Fibroblast of lung (primary cell): Measurements from ENCODE around the gene HGS. TPM values are rescaled to one million over a fixed set of nuclear protein-coding genes. Genes with fewer than 3 reads are reported as not detected.

ENCODE experiments used
- DNase-seq, 2 donors: peaks; one replicate each; pipeline versions ENCODE4 v3.0.0 to v3.0.0-alpha.2; 2010; ENCODE audit warnings: low read depth in 2 of 2
- H2AFZ ChIP-seq: 2 replicates; pipeline ENCODE4 v1.5.1; 2012; ENCODE audit warnings: low read length, control low read depth, inconsistent platforms
- H3K27ac ChIP-seq: 2 replicates; pipeline ENCODE4 v1.5.1; 2011; ENCODE audit warnings: low read length, control low read depth; ENCODE audit not compliant: insufficient read depth
- H3K27me3 ChIP-seq: 2 replicates; pipeline ENCODE4 v1.5.1; 2011; ENCODE audit warnings: mild to moderate bottlenecking, low read length; ENCODE audit not compliant: control insufficient read depth, insufficient read depth
- H3K36me3 ChIP-seq: 2 replicates; pipeline ENCODE4 v1.5.1; 2011; ENCODE audit warnings: low read length; ENCODE audit not compliant: control insufficient read depth, insufficient read depth
- H3K4me1 ChIP-seq: 2 replicates; pipeline ENCODE4 v1.5.1; 2011; ENCODE audit warnings: low read length; ENCODE audit not compliant: control insufficient read depth, insufficient read depth; ENCODE audit errors: extremely low read depth
- H3K4me2 ChIP-seq: 2 replicates; pipeline ENCODE4 v1.5.1; 2011; ENCODE audit warnings: low read length, control low read depth; ENCODE audit not compliant: insufficient read depth; ENCODE audit errors: extremely low read depth
- H3K4me3 ChIP-seq, 4 experiments: fragments of 200-600 bp in 1 of 4; sonication (generic) in 1 of 4; replicated peaks in 1 of 4; 2 replicates each; pipeline ENCODE4 v1.5.1; 2011 to 2016; ENCODE audit warnings: low read length in 4 of 4, low read depth in 3 of 4, mild to moderate bottlenecking in 3 of 4, control low read depth in 2 of 4, inconsistent platforms in 1 of 4, mixed read lengths in 1 of 4; ENCODE audit not compliant: insufficient read depth in 1 of 4; ENCODE audit errors: control extremely low read depth in 1 of 4
- H3K79me2 ChIP-seq: 2 replicates; pipeline ENCODE4 v1.5.1; 2012; ENCODE audit warnings: mild to moderate bottlenecking, low read length, inconsistent platforms; ENCODE audit not compliant: control insufficient read depth, insufficient read depth
- H3K9ac ChIP-seq: 2 replicates; pipeline ENCODE4 v1.5.1; 2011; ENCODE audit warnings: mild to moderate bottlenecking, low read length, control low read depth; ENCODE audit not compliant: insufficient read depth
- H3K9me3 ChIP-seq: 2 replicates; pipeline ENCODE4 v1.5.1; 2012; ENCODE audit warnings: low read depth, low read length; ENCODE audit not compliant: control insufficient read depth, insufficient read depth
- H4K20me1 ChIP-seq: 2 replicates; pipeline ENCODE4 v1.5.1; 2011; ENCODE audit warnings: low read length; ENCODE audit not compliant: control insufficient read depth, insufficient read depth; ENCODE audit errors: extremely low read depth
- EZH2 ChIP-seq: IDR thresholded peaks from 2 replicates; pipeline ENCODE4 v1.5.1; 2012; ENCODE audit warnings: low read length, control low read depth, mild to moderate bottlenecking; ENCODE audit errors: missing control alignments
- polyA plus RNA-seq, 2 donors: library from polyadenylated mRNA; depleted of rRNA in 1 of 2; stranded (reverse) in 1 of 2; unstranded in 1 of 2; fragments of >200 nt; gene quantifications; 2 replicates each; pipeline ENCODE4 v1.2.1, GENCODE V29; 2011 to 2012; ENCODE audit warnings: missing spikeins in 1 of 2
- total RNA-seq: library from RNA; depleted of rRNA; stranded (reverse); fragments of >200 nt; gene quantifications from 2 replicates; pipeline ENCODE4 v1.2.1, GENCODE V29; 2014
- TF ChIP-seq, protein P1 (sequence below), 2 donors: IDR thresholded peaks in 1 of 2; conservative IDR thresholded peaks in 1 of 2; 1 replicate in 1 of 2; 2 replicates in 1 of 2; pipeline ENCODE4 v1.5.1; 2011 to 2012; ENCODE audit warnings: low read length in 2 of 2, control low read depth in 1 of 2, inconsistent platforms in 1 of 2, low read depth in 1 of 2, mild to moderate bottlenecking in 1 of 2

HGS gene
- total and polyA plus RNA-seq, 2 donors (not counting 1 experiment from before 2014, with no cell fraction given) = 43.1 to 65.7 TPM

DNA sequence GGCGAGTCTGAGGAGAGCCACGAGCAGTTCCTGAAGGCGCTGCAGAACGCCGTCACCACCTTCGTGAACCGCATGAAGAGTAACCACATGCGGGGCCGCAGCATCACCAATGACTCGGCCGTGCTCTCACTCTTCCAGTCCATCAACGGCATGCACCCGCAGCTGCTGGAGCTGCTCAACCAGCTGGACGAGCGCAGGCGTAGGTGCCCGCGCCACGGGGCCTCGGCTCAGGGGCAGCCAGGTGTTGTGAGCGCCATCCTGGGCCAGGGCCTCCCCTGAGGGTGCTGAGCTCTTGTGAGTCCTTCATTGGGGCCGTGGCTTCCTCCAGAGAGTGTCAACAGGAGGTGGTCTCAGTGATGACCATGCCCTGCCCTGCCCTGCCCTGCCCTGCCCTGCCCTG, 12.0 kb downstream of the HGS start:
- TF ChIP-seq EZH2 = no peak
- TF ChIP-seq, protein P1, sequence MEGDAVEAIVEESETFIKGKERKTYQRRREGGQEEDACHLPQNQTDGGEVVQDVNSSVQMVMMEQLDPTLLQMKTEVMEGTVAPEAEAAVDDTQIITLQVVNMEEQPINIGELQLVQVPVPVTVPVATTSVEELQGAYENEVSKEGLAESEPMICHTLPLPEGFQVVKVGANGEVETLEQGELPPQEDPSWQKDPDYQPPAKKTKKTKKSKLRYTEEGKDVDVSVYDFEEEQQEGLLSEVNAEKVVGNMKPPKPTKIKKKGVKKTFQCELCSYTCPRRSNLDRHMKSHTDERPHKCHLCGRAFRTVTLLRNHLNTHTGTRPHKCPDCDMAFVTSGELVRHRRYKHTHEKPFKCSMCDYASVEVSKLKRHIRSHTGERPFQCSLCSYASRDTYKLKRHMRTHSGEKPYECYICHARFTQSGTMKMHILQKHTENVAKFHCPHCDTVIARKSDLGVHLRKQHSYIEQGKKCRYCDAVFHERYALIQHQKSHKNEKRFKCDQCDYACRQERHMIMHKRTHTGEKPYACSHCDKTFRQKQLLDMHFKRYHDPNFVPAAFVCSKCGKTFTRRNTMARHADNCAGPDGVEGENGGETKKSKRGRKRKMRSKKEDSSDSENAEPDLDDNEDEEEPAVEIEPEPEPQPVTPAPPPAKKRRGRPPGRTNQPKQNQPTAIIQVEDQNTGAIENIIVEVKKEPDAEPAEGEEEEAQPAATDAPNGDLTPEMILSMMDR (conservative IDR thresholded peaks at IDR 0.05 in 1 of 2, IDR thresholded peaks at IDR 0.05 in 1 of 2; ENCODE audit: low read depth in 1 of 2, low read length in 2 of 2) = no peak
- H3K79me2 ChIP-seq = peaks cover 26% of the 10 kb centered on the region
- no peak overlapping the region for H2AFZ ChIP-seq
- H3K9me3 ChIP-seq = no peaks in the 10 kb centered on the region
- peaks cover 48% of the 10 kb centered on the region for H3K36me3 ChIP-seq
- no peak overlapping the region for H3K4me2 ChIP-seq
- H3K4me3 ChIP-seq = no peak overlapping the region
- H4K20me1 ChIP-seq = no peaks in the 10 kb centered on the region
- no peaks in the 10 kb centered on the region for H3K27me3 ChIP-seq
- H3K27ac ChIP-seq = no peak overlapping the region
- no peak overlapping the region for H3K9ac ChIP-seq
- no peaks in the 10 kb centered on the region for H3K4me1 ChIP-seq
- DNase-seq = no peak

DNA sequence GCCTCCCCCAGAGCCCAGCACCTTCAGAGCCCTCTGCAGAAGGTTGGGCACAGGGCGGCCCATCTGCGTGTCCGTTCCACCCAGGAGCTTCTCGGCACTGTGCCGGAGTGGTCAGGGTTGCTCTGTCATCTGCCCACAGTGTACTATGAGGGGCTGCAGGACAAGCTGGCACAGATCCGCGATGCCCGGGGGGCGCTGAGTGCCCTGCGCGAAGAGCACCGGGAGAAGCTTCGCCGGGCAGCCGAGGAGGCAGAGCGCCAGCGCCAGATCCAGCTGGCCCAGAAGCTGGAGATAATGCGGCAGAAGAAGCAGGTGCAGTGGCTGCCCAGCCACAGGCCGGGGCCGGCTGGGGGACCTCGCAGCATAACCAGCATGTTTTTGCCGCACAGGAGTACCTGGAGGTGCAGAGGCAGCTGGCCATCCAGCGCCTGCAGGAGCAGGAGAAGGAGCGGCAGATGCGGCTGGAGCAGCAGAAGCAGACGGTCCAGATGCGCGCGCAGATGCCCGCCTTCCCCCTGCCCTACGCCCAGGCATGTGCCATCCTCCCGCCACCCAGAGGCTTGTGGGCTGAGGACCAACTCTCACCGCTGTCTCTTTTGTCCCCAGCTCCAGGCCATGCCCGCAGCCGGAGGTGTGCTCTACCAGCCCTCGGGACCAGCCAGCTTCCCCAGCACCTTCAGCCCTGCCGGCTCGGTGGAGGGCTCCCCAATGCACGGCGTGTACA, 12.6 kb downstream of the HGS start:
- Histone ChIP-seq H3K9me3 (no peaks in the 10 kb centered on the region), H3K27ac (no peak overlapping the region), H2AFZ (no peak overlapping the region), H3K4me2 (no peak overlapping the region), H3K36me3 (peaks cover 53% of the 10 kb centered on the region), H3K4me3 (no peak overlapping the region), H4K20me1 (no peaks in the 10 kb centered on the region), H3K79me2 (peaks cover 32% of the 10 kb centered on the region), H3K27me3 (no peaks in the 10 kb centered on the region), H3K9ac (no peak overlapping the region), H3K4me1 (peaks cover 3% of the 10 kb centered on the region)
- TF ChIP-seq EZH2 = no peak
- TF ChIP-seq, protein P1 (conservative IDR thresholded peaks at IDR 0.05 in 1 of 2, IDR thresholded peaks at IDR 0.05 in 1 of 2; ENCODE audit: low read depth in 1 of 2, low read length in 2 of 2) = no peak
- no peak for DNase-seq

DNA sequence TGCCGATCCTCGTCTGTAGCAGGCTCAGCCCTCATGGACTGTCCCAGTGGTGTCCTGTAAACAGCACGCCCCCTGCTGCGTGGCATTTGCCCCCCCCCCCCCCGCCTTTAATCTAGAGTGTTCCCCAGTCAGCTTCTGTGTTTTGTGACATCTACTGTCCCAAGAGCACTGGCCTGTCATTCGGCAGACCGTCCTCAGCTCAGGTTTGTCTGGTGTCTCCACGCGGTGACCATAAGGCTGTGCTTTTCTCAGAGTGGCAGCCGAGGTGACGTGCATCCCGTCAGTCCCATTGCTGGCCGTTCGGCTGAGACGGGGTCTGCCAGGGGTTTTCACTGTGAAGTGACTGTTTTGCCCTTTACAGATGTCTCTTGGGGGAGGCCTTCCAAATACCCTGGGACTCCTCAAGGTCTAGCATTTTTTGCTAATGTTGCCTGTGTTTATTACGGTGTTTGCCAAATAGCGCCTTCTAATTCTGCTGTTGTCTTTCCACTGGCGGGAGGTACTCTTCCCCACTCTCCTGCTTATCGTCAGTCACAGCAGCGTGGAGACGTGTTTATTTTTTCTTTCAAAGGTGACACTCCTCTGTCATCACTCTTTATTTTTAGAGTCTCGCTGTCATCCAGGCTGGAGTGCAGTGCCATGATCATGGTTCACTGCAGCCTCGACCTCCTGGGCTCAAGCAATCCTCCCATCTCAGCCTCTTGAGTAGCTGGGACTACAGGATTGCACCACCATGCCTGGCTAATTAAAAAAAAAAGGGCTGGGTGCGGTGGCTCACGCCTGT, 13.6 kb downstream of the HGS start:
- peaks cover 49% of the 10 kb centered on the region for H3K36me3 ChIP-seq

More for the DNA sequence above, 13.6 kb downstream of the HGS start:
- Histone ChIP-seq H2AFZ (no peak overlapping the region), H4K20me1 (no peaks in the 10 kb centered on the region), H3K4me2 (no peak overlapping the region), H3K9ac (no peak overlapping the region), H3K27me3 (no peaks in the 10 kb centered on the region), H3K79me2 (peaks cover 38% of the 10 kb centered on the region), H3K9me3 (no peaks in the 10 kb centered on the region), H3K4me3 (no peak overlapping the region), H3K27ac (no peak overlapping the region), H3K4me1 (peaks cover 9% of the 10 kb centered on the region)
- no peak for DNase-seq
- no peak for TF ChIP-seq EZH2
- TF ChIP-seq, protein P1 (conservative IDR thresholded peaks at IDR 0.05 in 1 of 2, IDR thresholded peaks at IDR 0.05 in 1 of 2; ENCODE audit: low read depth in 1 of 2, low read length in 2 of 2) = no peak
